Measurements from ENCODE around the gene SGMS1. TPM values are rescaled to one million over a fixed set of nuclear protein-coding genes. Genes with fewer than 3 reads are reported as not detected.
"Not testable (repeated sequence)": the region's sequence is repeated elsewhere in the genome, so short reads cannot be mapped to it uniquely, and the experiment has no call there.

SGMS1 gene
- polyA plus RNA-seq, 1 donor (not counting 4 experiments of a cell fraction or from before 2014, with no cell fraction given) = 18.3 TPM

GRCh38 chr10:50659865-50660730 lies 36.3 kb upstream of the SGMS1 start:
- Histone ChIP-seq H3K4me3 (ENCODE audit: control insufficient read depth in 2 of 3, extremely low read depth in 1 of 3, insufficient read depth in 2 of 3, low read depth in 1 of 3, low read length in 3 of 3) (peak overlapping the region in 2 of 3 experiments; percentile 10 to 38), H2AFZ (ENCODE audit: control insufficient read depth, low read length) (peak overlapping the region; percentile 69)
- H3K9ac ChIP-seq (ENCODE audit: control insufficient read depth, extremely low read depth, insufficient read depth, low read length); H3K9me3 ChIP-seq (ENCODE audit: control insufficient read depth, low read depth, low read length); H3K27me3 ChIP-seq (ENCODE audit: control insufficient read depth, extremely low read depth, insufficient read depth, low read length); DNase-seq (ENCODE audit: low read depth, low spot score); H3K9me1 ChIP-seq (ENCODE audit: control insufficient read depth, extremely low read depth, insufficient read depth, low read length); H3K4me2 ChIP-seq (ENCODE audit: control insufficient read depth, extremely low read depth, insufficient read depth, low read depth, low read length); H3K27ac ChIP-seq (ENCODE audit: control insufficient read depth, insufficient read depth, low read length); dilution Hi-C loops (cut with MboI; ENCODE audit: extremely low pct_ligation_motif_present, low sequenced_read_pairs); H4K20me1 ChIP-seq (ENCODE audit: control insufficient read depth, extremely low read depth, insufficient read depth, low read length); H3K36me3 ChIP-seq (ENCODE audit: control insufficient read depth in 2 of 2, extremely low read depth in 1 of 2, insufficient read depth in 2 of 2, low read length in 2 of 2); FAIRE-seq; H3K4me1 ChIP-seq (ENCODE audit: control insufficient read depth, extremely low read depth, insufficient read depth, low read length); H3K79me2 ChIP-seq (ENCODE audit: control insufficient read depth, insufficient read depth, low read length): not testable (repeated sequence)
- peak; percentile 22 to 52 (median 48) for TF ChIP-seq CTCF (optimal IDR thresholded peaks at IDR 0.05 in 1 of 3, IDR thresholded peaks at IDR 0.05 in 1 of 3, conservative IDR thresholded peaks at IDR 0.05 in 1 of 3; ENCODE audit: extremely low read depth in 1 of 3, insufficient read depth in 2 of 3, low read length in 3 of 3)

DNA sequence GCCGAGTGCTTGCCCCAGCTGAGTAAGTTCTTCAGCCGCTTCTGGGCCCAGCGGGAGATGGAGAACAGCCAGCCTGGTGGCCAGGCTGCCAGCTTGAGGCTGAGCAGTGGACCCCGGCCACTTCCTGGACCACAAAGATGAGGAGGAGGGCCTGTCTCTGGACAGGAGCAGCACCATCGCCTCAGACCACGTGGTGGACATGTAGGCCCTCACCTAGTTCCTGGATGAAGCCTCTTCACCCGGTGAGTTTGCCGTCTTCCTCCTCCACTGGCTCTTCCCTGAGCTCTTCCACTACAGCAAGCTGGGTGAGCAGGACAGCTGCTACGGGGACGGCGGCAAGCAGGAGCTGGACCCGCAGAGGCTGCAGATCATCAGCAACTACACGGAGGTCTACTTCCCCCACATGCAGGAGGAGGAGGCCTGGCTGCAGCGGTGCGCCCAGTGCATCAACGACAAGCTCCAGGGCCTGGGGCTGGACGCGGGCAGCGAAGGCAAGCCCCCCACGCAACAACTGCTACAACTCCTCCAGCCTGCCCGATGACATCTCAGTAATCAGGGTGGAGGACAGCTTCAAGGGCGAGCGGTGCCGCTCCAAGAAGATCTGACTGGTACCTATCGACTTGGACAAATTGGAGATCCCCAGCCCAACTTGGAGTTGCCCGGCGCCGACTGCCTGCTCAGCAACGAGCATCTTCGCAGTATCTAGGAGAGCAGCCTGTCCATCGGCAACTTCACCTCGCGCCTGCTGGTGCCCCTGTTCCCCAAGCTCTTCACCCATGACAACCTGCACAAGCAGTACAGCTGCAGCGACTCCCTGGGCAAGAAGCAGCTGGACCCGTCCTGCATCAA lies 35.5 kb upstream of the SGMS1 start:
- H3K4me3 ChIP-seq (ENCODE audit: control insufficient read depth in 2 of 3, extremely low read depth in 1 of 3, insufficient read depth in 2 of 3, low read depth in 1 of 3, low read length in 3 of 3); H3K9me3 ChIP-seq (ENCODE audit: control insufficient read depth, low read depth, low read length); H3K9me1 ChIP-seq (ENCODE audit: control insufficient read depth, extremely low read depth, insufficient read depth, low read length); H3K79me2 ChIP-seq (ENCODE audit: control insufficient read depth, insufficient read depth, low read length); H3K36me3 ChIP-seq (ENCODE audit: control insufficient read depth in 2 of 2, extremely low read depth in 1 of 2, insufficient read depth in 2 of 2, low read length in 2 of 2); H3K4me2 ChIP-seq (ENCODE audit: control insufficient read depth, extremely low read depth, insufficient read depth, low read depth, low read length); FAIRE-seq; H4K20me1 ChIP-seq (ENCODE audit: control insufficient read depth, extremely low read depth, insufficient read depth, low read length); H3K27ac ChIP-seq (ENCODE audit: control insufficient read depth, insufficient read depth, low read length); DNase-seq (ENCODE audit: low read depth, low spot score); H3K4me1 ChIP-seq (ENCODE audit: control insufficient read depth, extremely low read depth, insufficient read depth, low read length); H3K27me3 ChIP-seq (ENCODE audit: control insufficient read depth, extremely low read depth, insufficient read depth, low read length); dilution Hi-C loops (cut with MboI; ENCODE audit: extremely low pct_ligation_motif_present, low sequenced_read_pairs); H3K9ac ChIP-seq (ENCODE audit: control insufficient read depth, extremely low read depth, insufficient read depth, low read length): not testable (repeated sequence)
- peak overlapping the region; percentile 69 for H2AFZ ChIP-seq (ENCODE audit: control insufficient read depth, low read length)
